Urinary bladder (tissue), 4 donors: ENCODE results near the gene UGT1A6. TPM values are rescaled to one million over a fixed set of nuclear protein-coding genes. Genes with fewer than 3 reads are reported as not detected.

Experiments
- DNase-seq: peaks from one replicate; pipeline ENCODE4 v3.0.0-alpha.2; 2015; ENCODE audit errors: extremely low spot score
- H3K27ac ChIP-seq: one replicate; pipeline ENCODE4 v1.5.1; 2013; ENCODE audit warnings: low read depth, mild to moderate bottlenecking, moderate library complexity
- H3K36me3 ChIP-seq: one replicate; pipeline ENCODE4 v1.6.1; 2013; ENCODE audit warnings: mild to moderate bottlenecking, moderate library complexity; ENCODE audit not compliant: insufficient read depth
- H3K4me1 ChIP-seq: one replicate; pipeline ENCODE4 v1.6.1; 2013; ENCODE audit warnings: mild to moderate bottlenecking, moderate library complexity; ENCODE audit not compliant: insufficient read depth
- H3K4me3 ChIP-seq: one replicate; pipeline ENCODE4 v1.5.1; 2013; ENCODE audit warnings: low read depth, low read length
- WGBS: extraction: QIAGEN DNeasy Blood & Tissue Kit; methylation state at CpG from one replicate; pipeline ENCODE4 v1.1.7; 2013; 5-methylcytosine and 5-hydroxymethylcytosine counted together
- polyA plus RNA-seq: library from polyadenylated mRNA; stranded (reverse); fragments of 200-250 nt; gene quantifications from one replicate; pipeline ENCODE4 v1.2.3, GENCODE V29; 2013
- total RNA-seq: library from RNA; depleted of rRNA; stranded (reverse); fragments of >200 nt; gene quantifications from one replicate; pipeline ENCODE4 v1.2.3, GENCODE V29; 2014
- donor health status: healthy with polysubstance abuse.
- donor health status: healthy.

Gene UGT1A6
- total and polyA plus RNA-seq, 2 donors, result 17.6 to 19.9 TPM

- WGBS, result 67% methylated on average over 3 of the region's 3 CpGs
- H3K4me3 ChIP-seq, result no peak overlapping the region
- no peak for DNase-seq
- H3K27ac ChIP-seq, result no peak overlapping the region
- H3K36me3 ChIP-seq, result no peaks in the 10 kb centered on the region
- no peaks in the 10 kb centered on the region for H3K4me1 ChIP-seq
Observed at GRCh38 chr2:233813236-233814055, 120.8 kb downstream of the UGT1A6 start.

DNA sequence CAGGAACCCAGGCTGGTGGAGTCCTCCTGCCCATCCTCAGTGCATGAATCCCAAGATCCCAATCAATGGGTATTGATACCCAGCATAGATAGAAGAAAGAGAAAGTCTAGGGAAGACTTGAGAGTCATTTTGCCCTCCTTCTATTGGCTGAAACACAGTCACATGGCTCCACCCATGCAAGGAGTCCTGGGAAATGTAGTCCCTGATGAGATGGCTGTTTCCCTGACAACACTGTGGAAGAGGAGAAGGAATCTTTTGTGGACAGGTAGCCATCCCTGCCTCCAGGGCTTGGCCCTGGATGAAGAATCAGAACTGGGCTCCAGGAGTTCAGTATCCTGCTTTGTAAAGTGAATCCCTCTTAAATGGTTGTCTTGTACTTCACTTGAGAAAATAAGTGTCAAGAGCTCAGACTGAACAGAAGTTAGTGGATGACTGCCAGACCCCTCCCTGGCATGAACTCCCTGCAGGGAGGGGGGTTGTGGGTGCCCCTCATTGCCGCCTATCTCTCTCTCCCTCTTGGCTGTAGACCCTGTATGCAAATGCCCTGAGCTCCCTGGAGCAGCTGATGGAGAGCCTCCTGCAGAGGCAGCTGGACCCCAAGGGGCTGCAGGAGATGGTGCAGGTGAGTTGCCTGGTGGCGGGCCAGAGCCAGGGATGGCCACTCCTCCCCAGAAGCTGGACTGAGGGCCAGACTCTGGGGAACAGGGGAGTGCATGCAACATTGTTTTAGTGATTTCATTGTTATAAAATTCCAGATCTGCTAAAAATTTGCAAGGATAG lies 121.6 kb downstream of the UGT1A6 start:
- Histone ChIP-seq H3K27ac (no peak overlapping the region), H3K4me3 (no peak overlapping the region), H3K36me3 (no peaks in the 10 kb centered on the region), H3K4me1 (no peaks in the 10 kb centered on the region)
- DNase-seq, result no peak
- WGBS, result 64% methylated on average over 2 of the region's 2 CpGs

DNA sequence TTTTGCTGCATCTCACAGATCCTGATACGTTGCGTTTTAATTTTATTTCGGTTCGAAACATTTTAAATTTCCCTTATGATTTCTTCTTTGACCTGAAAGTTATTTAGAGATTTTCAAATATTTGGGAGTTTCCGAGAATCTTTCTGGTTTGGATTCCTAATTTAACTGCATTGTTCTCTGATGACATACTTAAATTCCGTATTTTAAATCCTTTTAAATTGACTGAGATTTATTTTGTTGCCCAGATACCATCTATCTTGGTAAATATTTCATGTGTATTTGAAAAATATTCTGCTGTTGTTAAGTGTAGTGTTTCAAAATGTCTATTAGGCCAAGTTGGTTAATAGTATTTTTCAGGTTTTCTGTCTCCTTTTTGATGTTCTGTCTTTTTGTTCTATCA lies 123.2 kb downstream of the UGT1A6 start:
- no peaks in the 10 kb centered on the region for H3K36me3 ChIP-seq
- DNase-seq, result no peak
- no peaks in the 10 kb centered on the region for H3K4me1 ChIP-seq
- WGBS, result 78% methylated on average over 6 of the region's 6 CpGs
- no peak overlapping the region for H3K27ac ChIP-seq
- no peak overlapping the region for H3K4me3 ChIP-seq

- no peak overlapping the region for H3K27ac ChIP-seq
- H3K36me3 ChIP-seq, result no peaks in the 10 kb centered on the region
- WGBS, result 48% methylated on average over 2 of the region's 2 CpGs
- no peak for DNase-seq
- H3K4me1 ChIP-seq, result no peaks in the 10 kb centered on the region
- H3K4me3 ChIP-seq, result no peak overlapping the region
Observed at GRCh38 chr2:233816334-233816733, 123.6 kb downstream of the UGT1A6 start.

DNA sequence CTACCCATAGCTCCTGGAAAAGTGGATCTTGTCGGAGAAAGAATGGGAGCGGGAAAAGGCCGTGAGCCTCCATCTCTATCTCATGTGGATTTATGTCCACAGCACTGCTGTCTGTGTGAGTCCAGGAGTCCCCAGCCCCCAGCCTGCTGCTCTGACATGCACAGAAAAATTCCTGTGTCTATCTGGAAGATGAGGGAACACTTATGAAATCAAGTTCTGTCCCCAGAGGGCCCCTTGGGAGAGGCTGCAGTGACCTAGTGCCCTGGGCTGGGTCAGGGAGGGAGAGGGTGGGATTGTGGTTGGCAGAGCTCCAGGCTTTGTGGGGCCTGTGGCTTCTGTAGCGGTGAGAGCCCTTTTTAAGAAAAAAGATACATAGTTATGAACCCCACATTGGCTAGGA lies 124.1 kb downstream of the UGT1A6 start:
- Histone ChIP-seq H3K27ac (no peak overlapping the region), H3K4me3 (no peak overlapping the region), H3K4me1 (no peaks in the 10 kb centered on the region), H3K36me3 (no peaks in the 10 kb centered on the region)
- no peak for DNase-seq
- WGBS, result 76% methylated on average over 4 of the region's 4 CpGs

- Histone ChIP-seq H3K36me3 (no peaks in the 10 kb centered on the region), H3K4me3 (no peak overlapping the region), H3K4me1 (no peaks in the 10 kb centered on the region), H3K27ac (no peak overlapping the region)
- 72% methylated on average over 3 of the region's 3 CpGs for WGBS
- DNase-seq, result no peak
Observed at GRCh38 chr2:233817361-233817911, 124.7 kb downstream of the UGT1A6 start.

- H3K4me1 ChIP-seq, result no peaks in the 10 kb centered on the region
- no peaks in the 10 kb centered on the region for H3K36me3 ChIP-seq
- H3K27ac ChIP-seq, result no peak overlapping the region
- H3K4me3 ChIP-seq, result no peak overlapping the region
- 93% methylated on average over 11 of the region's 11 CpGs for WGBS
- no peak for DNase-seq
Observed at GRCh38 chr2:233817995-233818638, 125.4 kb downstream of the UGT1A6 start.

GRCh38 chr2:233818639-233819621 lies 126.2 kb downstream of the UGT1A6 start:
- no peaks in the 10 kb centered on the region for H3K4me1 ChIP-seq
- no peak overlapping the region for H3K27ac ChIP-seq
- no peaks in the 10 kb centered on the region for H3K36me3 ChIP-seq
- H3K4me3 ChIP-seq, result no peak overlapping the region
- WGBS, result 85% methylated on average over 17 of the region's 17 CpGs
- DNase-seq, result no peak

DNA sequence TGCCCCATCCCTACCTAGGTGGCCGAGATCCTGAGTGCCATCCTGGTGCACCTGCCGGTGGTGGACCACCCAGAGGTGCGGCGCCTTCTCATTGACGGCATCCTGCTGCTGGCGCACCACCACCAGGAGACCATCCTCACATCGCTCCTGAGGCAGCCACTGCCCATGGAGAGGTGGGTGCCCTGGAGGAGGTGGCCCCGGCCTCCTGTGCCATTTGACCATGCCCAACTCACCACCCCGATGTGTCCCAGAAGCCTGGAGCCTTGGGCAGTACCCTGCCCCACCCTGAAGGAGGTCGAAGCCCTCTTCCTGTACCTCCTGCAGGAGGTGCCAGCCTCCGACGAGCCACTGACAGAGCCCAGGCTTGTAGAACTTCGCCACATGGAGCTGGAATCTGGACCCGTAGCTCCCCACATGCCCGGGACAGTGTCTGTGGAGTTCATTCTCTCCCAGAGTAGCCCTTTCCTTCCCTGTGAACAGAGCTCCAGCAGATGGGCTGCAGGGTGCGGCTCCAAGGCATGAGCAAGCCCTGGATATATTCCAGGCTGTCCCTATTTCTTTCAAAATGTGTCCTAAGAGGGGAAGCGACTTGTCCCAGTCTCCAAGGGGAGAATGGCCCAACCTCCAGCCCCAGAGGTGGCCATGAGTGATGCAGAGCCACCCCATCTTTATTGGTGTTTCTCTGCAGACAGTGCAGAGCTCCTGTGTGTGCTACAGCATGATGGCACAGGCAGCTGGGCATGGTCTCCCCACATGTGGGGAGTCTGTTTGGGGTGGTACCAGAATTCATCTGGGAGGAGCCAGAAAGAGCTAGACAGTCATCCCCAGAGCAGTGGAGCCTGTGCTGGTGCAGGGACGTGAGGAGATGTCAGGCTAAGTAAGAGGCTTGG lies 127.4 kb downstream of the UGT1A6 start:
- H3K4me1 ChIP-seq, result no peaks in the 10 kb centered on the region
- no peaks in the 10 kb centered on the region for H3K36me3 ChIP-seq
- DNase-seq, result no peak
- 82% methylated on average over 18 of the region's 18 CpGs for WGBS
- no peak overlapping the region for H3K27ac ChIP-seq
- no peak overlapping the region for H3K4me3 ChIP-seq

- DNase-seq, result no peak
- Histone ChIP-seq H3K27ac (no peak overlapping the region), H3K4me3 (no peak overlapping the region), H3K36me3 (no peaks in the 10 kb centered on the region), H3K4me1 (no peaks in the 10 kb centered on the region)
- WGBS, result 80% methylated on average over 6 of the region's 6 CpGs
Observed at GRCh38 chr2:233820774-233821105, 128.1 kb downstream of the UGT1A6 start.

- 83% methylated on average over 3 of the region's 3 CpGs for WGBS
Observed at GRCh38 chr2:233821196-233821595, 128.5 kb downstream of the UGT1A6 start.

GRCh38 chr2:233821709-233822100 lies 129.0 kb downstream of the UGT1A6 start:
- 92% methylated on average over 8 of the region's 8 CpGs for WGBS
- Histone ChIP-seq H3K4me3 (no peak overlapping the region), H3K36me3 (no peaks in the 10 kb centered on the region), H3K27ac (no peak overlapping the region), H3K4me1 (no peaks in the 10 kb centered on the region)
- no peak for DNase-seq

More at GRCh38 chr2:233821196-233821595, 128.5 kb downstream of the UGT1A6 start:
- no peaks in the 10 kb centered on the region for H3K36me3 ChIP-seq
- no peak overlapping the region for H3K27ac ChIP-seq
- H3K4me1 ChIP-seq, result no peaks in the 10 kb centered on the region
- H3K4me3 ChIP-seq, result no peak overlapping the region
- no peak for DNase-seq
